ENCODE results near the gene ASGR1. TPM values are rescaled to one million over a fixed set of nuclear protein-coding genes. Genes with fewer than 3 reads are reported as not detected.
"Not testable (repeated sequence)": the region's sequence is repeated elsewhere in the genome, so short reads cannot be mapped to it uniquely, and the experiment has no call there.

ASGR1 gene
- total and polyA plus RNA-seq, 2 donors (not counting 1 experiment from before 2014, with no cell fraction given) = 0.32 to 0.43 TPM

DNA sequence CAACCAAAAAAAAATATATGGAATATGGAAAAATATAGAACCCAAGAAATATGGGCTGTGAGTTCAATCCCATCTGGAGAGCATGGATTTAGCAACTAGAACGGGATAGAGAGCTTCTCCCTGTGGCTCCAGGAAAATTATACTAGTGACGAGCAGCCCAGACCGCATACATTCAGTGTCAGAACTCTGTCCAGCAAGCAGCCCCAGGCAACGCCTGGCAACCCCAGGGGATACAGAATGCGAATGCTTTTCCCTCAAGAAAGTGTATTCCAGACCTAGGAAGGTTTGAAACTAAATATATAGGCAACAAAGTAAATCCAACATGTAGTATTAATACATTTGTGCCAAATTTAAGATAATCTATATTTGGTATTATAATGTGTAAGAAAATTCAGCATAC lies 51.0 kb downstream of the ASGR1 start:
- intact Hi-C loops (cut with micrococcal nuclease) = no loop called here
- DNase-seq = no peak
- Histone ChIP-seq H3K9ac (ENCODE audit: low read length) (no peak overlapping the region), H2AFZ (ENCODE audit: insufficient read depth, low read depth, low read length, poor library complexity, severe bottlenecking) (no peak overlapping the region), H3K4me2 (replicated peaks; ENCODE audit: low read depth, low read length, poor library complexity, severe bottlenecking) (no peak overlapping the region), H3K79me2 (ENCODE audit: control insufficient read depth, insufficient read depth, low read length) (no peaks in the 10 kb centered on the region), H3K27me3 (replicated peaks in 1 of 4; ENCODE audit: control extremely low read depth in 1 of 4, control insufficient read depth in 3 of 4, insufficient read depth in 4 of 4, low read length in 3 of 4) (peaks cover 0 to 8% (median 0%) of the 10 kb centered on the region in 4 experiments), H3K4me1 (ENCODE audit: control insufficient read depth in 2 of 2, insufficient read depth in 2 of 2, low read length in 2 of 2) (peaks cover 32 to 39% of the 10 kb centered on the region in 2 donors), H3K4me3 (ENCODE audit: control extremely low read depth in 1 of 5, extremely low read depth in 1 of 5, insufficient read depth in 1 of 5, low read depth in 2 of 5, low read length in 4 of 5) (no peak overlapping the region), H3K27ac (ENCODE audit: low read length in 2 of 2) (no peak overlapping the region), H3K36me3 (replicated peaks in 1 of 2; ENCODE audit: control extremely low read depth in 1 of 2, control insufficient read depth in 1 of 2, extremely low read depth in 1 of 2, insufficient read depth in 2 of 2, low read length in 1 of 2) (no peaks in the 10 kb centered on the region), H4K20me1 (ENCODE audit: control insufficient read depth, insufficient read depth, low read length, poor library complexity, severe bottlenecking) (no peaks in the 10 kb centered on the region), H3K9me3 (ENCODE audit: control extremely low read depth in 1 of 3, control insufficient read depth in 2 of 3, insufficient read depth in 1 of 3, low read length in 2 of 3) (no peaks in the 10 kb centered on the region)
- H3K27me3 Mint-ChIP-seq = peaks cover 5% of the 10 kb centered on the region
- ATAC-seq (ENCODE audit: low read depth) = no peak
- peaks cover 25% of the 10 kb centered on the region for H3K4me1 Mint-ChIP-seq
- no peak overlapping the region for H3K4me3 Mint-ChIP-seq
- TF ChIP-seq, protein P1, sequence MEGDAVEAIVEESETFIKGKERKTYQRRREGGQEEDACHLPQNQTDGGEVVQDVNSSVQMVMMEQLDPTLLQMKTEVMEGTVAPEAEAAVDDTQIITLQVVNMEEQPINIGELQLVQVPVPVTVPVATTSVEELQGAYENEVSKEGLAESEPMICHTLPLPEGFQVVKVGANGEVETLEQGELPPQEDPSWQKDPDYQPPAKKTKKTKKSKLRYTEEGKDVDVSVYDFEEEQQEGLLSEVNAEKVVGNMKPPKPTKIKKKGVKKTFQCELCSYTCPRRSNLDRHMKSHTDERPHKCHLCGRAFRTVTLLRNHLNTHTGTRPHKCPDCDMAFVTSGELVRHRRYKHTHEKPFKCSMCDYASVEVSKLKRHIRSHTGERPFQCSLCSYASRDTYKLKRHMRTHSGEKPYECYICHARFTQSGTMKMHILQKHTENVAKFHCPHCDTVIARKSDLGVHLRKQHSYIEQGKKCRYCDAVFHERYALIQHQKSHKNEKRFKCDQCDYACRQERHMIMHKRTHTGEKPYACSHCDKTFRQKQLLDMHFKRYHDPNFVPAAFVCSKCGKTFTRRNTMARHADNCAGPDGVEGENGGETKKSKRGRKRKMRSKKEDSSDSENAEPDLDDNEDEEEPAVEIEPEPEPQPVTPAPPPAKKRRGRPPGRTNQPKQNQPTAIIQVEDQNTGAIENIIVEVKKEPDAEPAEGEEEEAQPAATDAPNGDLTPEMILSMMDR (IDR thresholded peaks at IDR 0.05) = no peak
- no peak for TF ChIP-seq EZH2 (IDR thresholded peaks at IDR 0.05; ENCODE audit: borderline replicate concordance, insufficient read depth, low read depth, low read length, poor library complexity, severe bottlenecking)
- H3K27ac Mint-ChIP-seq = peak overlapping the region; percentile 32
- no peaks in the 10 kb centered on the region for H3K9me3 Mint-ChIP-seq (ENCODE audit: insufficient read depth)
- WGBS (ENCODE audit: insufficient coverage) = 93% methylated on average over 3 of the region's 5 CpGs
- POLR2A ChIA-PET = interaction anchor here (0.6 kb wide), 1 partner anchor 48 kb away, joined by 4 read pairs; no protein-coding TSS in a partner anchor
- CTCF ChIA-PET = interaction anchor here (2.1 kb wide), 1 partner anchor 82 kb away, joined by 7 read pairs; no protein-coding TSS in a partner anchor

DNA sequence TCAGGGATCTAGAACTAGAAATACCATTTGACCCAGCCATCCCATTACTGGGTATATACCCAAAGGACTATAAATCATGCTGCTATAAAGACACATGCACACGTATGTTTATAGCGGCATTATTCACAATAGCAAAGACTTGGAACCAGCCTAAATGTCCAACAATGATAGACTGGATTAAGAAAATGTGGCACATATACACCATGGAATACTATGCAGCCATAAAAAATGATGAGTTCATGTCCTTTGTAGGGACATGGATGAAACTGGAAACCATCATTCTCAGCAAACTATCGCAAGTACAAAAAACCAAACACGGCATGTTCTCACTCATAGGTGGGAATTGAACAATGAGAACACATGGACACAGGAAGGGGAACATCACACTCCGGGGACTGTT lies 51.7 kb downstream of the ASGR1 start:
- H3K4me3 ChIP-seq (ENCODE audit: control extremely low read depth in 1 of 5, extremely low read depth in 1 of 5, insufficient read depth in 1 of 5, low read depth in 2 of 5, low read length in 4 of 5); H3K27ac ChIP-seq (ENCODE audit: low read length in 2 of 2); CTCF ChIA-PET; H2AFZ ChIP-seq (ENCODE audit: insufficient read depth, low read depth, low read length, poor library complexity, severe bottlenecking); DNase-seq; H3K9ac ChIP-seq (ENCODE audit: low read length); H4K20me1 ChIP-seq (ENCODE audit: control insufficient read depth, insufficient read depth, low read length, poor library complexity, severe bottlenecking); intact Hi-C loops (cut with micrococcal nuclease); H3K27me3 ChIP-seq (replicated peaks in 1 of 4; ENCODE audit: control extremely low read depth in 1 of 4, control insufficient read depth in 3 of 4, insufficient read depth in 4 of 4, low read length in 3 of 4); H3K4me2 ChIP-seq (replicated peaks; ENCODE audit: low read depth, low read length, poor library complexity, severe bottlenecking); H3K27ac Mint-ChIP-seq; H3K9me3 ChIP-seq (ENCODE audit: control extremely low read depth in 1 of 3, control insufficient read depth in 2 of 3, insufficient read depth in 1 of 3, low read length in 2 of 3); H3K4me3 Mint-ChIP-seq; H3K27me3 Mint-ChIP-seq; H3K79me2 ChIP-seq (ENCODE audit: control insufficient read depth, insufficient read depth, low read length); H3K9me3 Mint-ChIP-seq (ENCODE audit: insufficient read depth); H3K36me3 ChIP-seq (replicated peaks in 1 of 2; ENCODE audit: control extremely low read depth in 1 of 2, control insufficient read depth in 1 of 2, extremely low read depth in 1 of 2, insufficient read depth in 2 of 2, low read length in 1 of 2); ATAC-seq (ENCODE audit: low read depth): not testable (repeated sequence)
- H3K4me1 Mint-ChIP-seq = peaks cover 21% of the 10 kb centered on the region
- POLR2A ChIA-PET = interaction anchor here (0.6 kb wide), 1 partner anchor 47 kb away, joined by 4 read pairs; no protein-coding TSS in a partner anchor
- peaks cover 30 to 34% of the 10 kb centered on the region in 2 donors for H3K4me1 ChIP-seq (ENCODE audit: control insufficient read depth in 2 of 2, insufficient read depth in 2 of 2, low read length in 2 of 2)
- WGBS (ENCODE audit: insufficient coverage) = no CpG with 5 or more reads among the region's 5 CpGs

DNA sequence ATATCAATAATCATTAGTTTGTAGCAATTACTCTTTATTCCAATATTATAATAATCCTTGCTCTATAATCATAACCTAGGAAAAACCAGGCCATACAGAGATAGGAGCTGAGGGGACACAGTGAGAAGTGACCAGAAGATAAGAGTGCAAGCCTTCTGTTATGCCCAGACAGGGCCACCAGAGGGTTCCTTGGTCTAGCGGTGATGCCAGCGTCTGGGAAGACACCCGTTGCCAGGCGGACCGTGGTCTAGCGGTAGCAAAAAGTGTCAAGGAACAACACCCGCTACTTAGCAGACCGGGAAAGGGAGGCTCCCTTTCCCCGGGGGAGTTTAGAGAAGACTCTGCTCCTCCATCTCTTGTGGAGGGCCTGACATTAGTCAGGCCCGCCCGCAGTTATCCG lies 52.8 kb downstream of the ASGR1 start:
- ATAC-seq (ENCODE audit: low read depth); H3K9ac ChIP-seq (ENCODE audit: low read length); intact Hi-C loops (cut with micrococcal nuclease); H3K27me3 ChIP-seq (replicated peaks in 1 of 4; ENCODE audit: control extremely low read depth in 1 of 4, control insufficient read depth in 3 of 4, insufficient read depth in 4 of 4, low read length in 3 of 4); CTCF ChIA-PET; H3K9me3 ChIP-seq (ENCODE audit: control extremely low read depth in 1 of 3, control insufficient read depth in 2 of 3, insufficient read depth in 1 of 3, low read length in 2 of 3); DNase-seq; H3K27ac Mint-ChIP-seq; H3K4me2 ChIP-seq (replicated peaks; ENCODE audit: low read depth, low read length, poor library complexity, severe bottlenecking); H3K36me3 ChIP-seq (replicated peaks in 1 of 2; ENCODE audit: control extremely low read depth in 1 of 2, control insufficient read depth in 1 of 2, extremely low read depth in 1 of 2, insufficient read depth in 2 of 2, low read length in 1 of 2); H4K20me1 ChIP-seq (ENCODE audit: control insufficient read depth, insufficient read depth, low read length, poor library complexity, severe bottlenecking); H3K9me3 Mint-ChIP-seq (ENCODE audit: insufficient read depth); H3K4me3 Mint-ChIP-seq; H3K27ac ChIP-seq (ENCODE audit: low read length in 2 of 2); H3K79me2 ChIP-seq (ENCODE audit: control insufficient read depth, insufficient read depth, low read length); H2AFZ ChIP-seq (ENCODE audit: insufficient read depth, low read depth, low read length, poor library complexity, severe bottlenecking); POLR2A ChIA-PET; H3K4me3 ChIP-seq (ENCODE audit: control extremely low read depth in 1 of 5, extremely low read depth in 1 of 5, insufficient read depth in 1 of 5, low read depth in 2 of 5, low read length in 4 of 5): not testable (repeated sequence)
- peaks cover 24 to 28% of the 10 kb centered on the region in 2 donors for H3K4me1 ChIP-seq (ENCODE audit: control insufficient read depth in 2 of 2, insufficient read depth in 2 of 2, low read length in 2 of 2)
- WGBS (ENCODE audit: insufficient coverage) = 97% methylated on average over 5 of the region's 12 CpGs
- Mint-ChIP-seq H3K27me3 (peaks cover 13% of the 10 kb centered on the region), H3K4me1 (peaks cover 18% of the 10 kb centered on the region)
